Kidney (tissue), 14 donors: ENCODE measurements around the gene IL31. TPM values are rescaled to one million over a fixed set of nuclear protein-coding genes. Genes with fewer than 3 reads are reported as not detected.

ENCODE experiments used
- DNase-seq, 5 donors: peaks; one replicate each; pipeline ENCODE4 v3.0.0-alpha.2; 2013 to 2020
- FAIRE-seq: peaks from 2 replicates; lab custom pipeline; 2012; peaks lifted over from hg19 to GRCh38; lab: Jason Lieb, UNC
- H3K27ac ChIP-seq, 2 donors: one replicate each; pipeline ENCODE4 v1.7.0; 2013; ENCODE audit warnings: low read depth in 2 of 2, low read length in 2 of 2, inconsistent platforms in 1 of 2
- H3K27me3 ChIP-seq: one replicate; pipeline ENCODE4 v1.7.1; 2013; ENCODE audit warnings: low read length, inconsistent platforms; ENCODE audit not compliant: control insufficient read depth, insufficient read depth
- H3K36me3 ChIP-seq, 3 donors: one replicate each; pipeline versions ENCODE4 v1.7.0 to v1.7.1; 2013; ENCODE audit warnings: low read length in 3 of 3, control low read depth in 1 of 3, inconsistent platforms in 1 of 3; ENCODE audit not compliant: insufficient read depth in 3 of 3, control insufficient read depth in 2 of 3
- H3K4me1 ChIP-seq, 3 donors: one replicate each; pipeline versions ENCODE4 v1.7.0 to v1.7.1; 2013; ENCODE audit warnings: low read length in 3 of 3, inconsistent platforms in 1 of 3, low read depth in 1 of 3; ENCODE audit not compliant: control insufficient read depth in 2 of 3, insufficient read depth in 2 of 3
- H3K4me3 ChIP-seq, 3 donors: one replicate each; pipeline versions ENCODE4 v1.7.0 to v1.8.1; 2013; ENCODE audit warnings: low read length in 3 of 3, control low read depth in 1 of 3, inconsistent platforms in 1 of 3
- H3K9ac ChIP-seq, 3 donors: one replicate each; pipeline versions ENCODE4 v1.7.0 to v1.7.1; 2013; ENCODE audit warnings: low read length in 3 of 3, control low read depth in 1 of 3, inconsistent platforms in 1 of 3
- H3K9me3 ChIP-seq, 3 donors: one replicate each; pipeline versions ENCODE4 v1.7.0 to v1.7.1; 2013; ENCODE audit warnings: low read length in 3 of 3, control low read depth in 1 of 3, inconsistent platforms in 1 of 3; ENCODE audit not compliant: control insufficient read depth in 2 of 3, insufficient read depth in 1 of 3
- intact Hi-C: fragments of 100-400 bp; cut with DNase I; formaldehyde crosslinking; loops from one replicate; pipeline ENCODE4 v1.11.1; 2022
- polyA plus RNA-seq: library from polyadenylated mRNA; stranded (reverse); fragments of 350-450 nt; fragmentation: Illumina TruSeq; extraction: RNeasy Lipid Tissue Mini Kit (QIAGEN cat#74804); gene quantifications from one replicate; pipeline ENCODE4 v1.2.3, GENCODE V29; 2014; ENCODE audit warnings: low read depth, low replicate concordance; ENCODE audit not compliant: insufficient read depth
- total RNA-seq: library from RNA; stranded (reverse); fragmentation: NEBNext Ultra II Directional; extraction: Animal tissue kit (Norgen Biotek cat#: 25700); gene quantifications from one replicate; pipeline ENCODE4 v1.2.1, GENCODE V29; 2021
- TF ChIP-seq, protein P1 (sequence below): IDR thresholded peaks from 3 replicates; pipeline ENCODE4 v1.5.1; 2012; ENCODE audit warnings: mild to moderate bottlenecking, moderate library complexity, borderline replicate concordance; ENCODE audit not compliant: insufficient read depth; ENCODE audit errors: extremely low read depth
- donor health status: control.
- donor health status: control.
- donor health status: control.
- donor health status: control.
- donor health status: control.
- donor health status: DM: yes; HTN: yes; CAD: no.
- donor health status: Normal renal cell carcinoma (clear cell type).

The IL31 gene
- total and polyA plus RNA-seq, 2 donors from 2014 or later, result not detected

DNA sequence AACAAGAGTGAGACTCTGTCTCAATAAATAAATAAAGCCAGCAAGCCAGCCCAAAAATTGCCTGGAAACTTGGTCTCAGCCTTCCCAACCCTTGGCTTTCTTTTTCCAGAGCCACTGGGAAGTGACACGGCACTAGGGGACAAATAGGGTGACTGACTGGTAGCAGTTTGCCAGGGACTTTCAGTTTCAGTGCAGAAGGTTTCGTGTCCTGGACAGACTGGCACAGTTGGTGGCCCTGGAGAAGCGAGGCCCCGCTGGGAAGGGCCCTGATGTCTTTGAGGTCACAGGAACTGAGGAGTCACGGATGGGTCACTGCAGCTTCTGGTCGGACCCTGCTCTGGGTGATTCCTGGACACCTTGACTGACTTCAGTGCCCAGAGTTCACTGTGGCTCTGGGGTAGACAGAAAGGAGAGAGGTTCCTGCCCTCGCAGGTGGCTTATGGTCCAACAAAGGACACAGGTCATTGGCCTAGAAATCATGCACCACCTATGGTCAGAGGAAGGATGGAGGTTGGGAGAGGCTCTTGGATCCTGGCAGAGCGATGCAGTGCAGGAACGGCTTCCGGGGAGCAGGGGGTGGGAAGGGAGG, 11.6 kb upstream of the IL31 start:
- TF ChIP-seq, protein P1, sequence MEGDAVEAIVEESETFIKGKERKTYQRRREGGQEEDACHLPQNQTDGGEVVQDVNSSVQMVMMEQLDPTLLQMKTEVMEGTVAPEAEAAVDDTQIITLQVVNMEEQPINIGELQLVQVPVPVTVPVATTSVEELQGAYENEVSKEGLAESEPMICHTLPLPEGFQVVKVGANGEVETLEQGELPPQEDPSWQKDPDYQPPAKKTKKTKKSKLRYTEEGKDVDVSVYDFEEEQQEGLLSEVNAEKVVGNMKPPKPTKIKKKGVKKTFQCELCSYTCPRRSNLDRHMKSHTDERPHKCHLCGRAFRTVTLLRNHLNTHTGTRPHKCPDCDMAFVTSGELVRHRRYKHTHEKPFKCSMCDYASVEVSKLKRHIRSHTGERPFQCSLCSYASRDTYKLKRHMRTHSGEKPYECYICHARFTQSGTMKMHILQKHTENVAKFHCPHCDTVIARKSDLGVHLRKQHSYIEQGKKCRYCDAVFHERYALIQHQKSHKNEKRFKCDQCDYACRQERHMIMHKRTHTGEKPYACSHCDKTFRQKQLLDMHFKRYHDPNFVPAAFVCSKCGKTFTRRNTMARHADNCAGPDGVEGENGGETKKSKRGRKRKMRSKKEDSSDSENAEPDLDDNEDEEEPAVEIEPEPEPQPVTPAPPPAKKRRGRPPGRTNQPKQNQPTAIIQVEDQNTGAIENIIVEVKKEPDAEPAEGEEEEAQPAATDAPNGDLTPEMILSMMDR, result no peak
- DNase-seq (no peak), FAIRE-seq (no peak)
- Histone ChIP-seq H3K9ac (no peak overlapping the region), H3K27me3 (no peaks in the 10 kb centered on the region), H3K27ac (no peak overlapping the region), H3K36me3 (no peaks in the 10 kb centered on the region), H3K4me3 (no peak overlapping the region), H3K9me3 (no peaks in the 10 kb centered on the region), H3K4me1 (no peaks in the 10 kb centered on the region)
- intact Hi-C loops, result no loop called here

DNA sequence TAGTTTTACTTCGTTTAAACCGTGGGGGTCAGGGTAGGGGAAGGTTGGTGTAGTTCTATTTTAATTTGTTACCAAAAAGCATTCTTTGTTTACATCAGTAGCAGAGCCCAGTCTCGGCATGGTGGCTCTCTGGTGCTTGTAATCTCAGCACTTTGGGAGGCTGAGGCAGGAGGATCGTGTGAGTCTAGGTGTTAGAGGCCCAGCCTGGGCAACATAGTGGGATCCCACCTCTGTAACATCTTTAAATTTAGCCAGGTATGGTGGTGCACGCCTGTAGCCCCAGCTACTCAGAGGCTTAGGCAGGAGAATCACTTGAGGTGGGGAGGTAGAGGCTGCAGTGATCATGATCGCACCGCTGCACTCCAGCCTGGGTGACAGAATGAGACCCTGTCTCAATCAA, 11.1 kb upstream of the IL31 start:
- no peak for FAIRE-seq
- no peaks in the 10 kb centered on the region for H3K27me3 ChIP-seq
- TF ChIP-seq, protein P1, result no peak
- H3K4me3 ChIP-seq, result no peak overlapping the region
- no peak overlapping the region for H3K27ac ChIP-seq
- H3K4me1 ChIP-seq, result no peaks in the 10 kb centered on the region
- intact Hi-C loops, result no loop called here
- DNase-seq, result no peak
- H3K9ac ChIP-seq, result no peak overlapping the region
- no peaks in the 10 kb centered on the region for H3K36me3 ChIP-seq
- no peaks in the 10 kb centered on the region for H3K9me3 ChIP-seq

DNA sequence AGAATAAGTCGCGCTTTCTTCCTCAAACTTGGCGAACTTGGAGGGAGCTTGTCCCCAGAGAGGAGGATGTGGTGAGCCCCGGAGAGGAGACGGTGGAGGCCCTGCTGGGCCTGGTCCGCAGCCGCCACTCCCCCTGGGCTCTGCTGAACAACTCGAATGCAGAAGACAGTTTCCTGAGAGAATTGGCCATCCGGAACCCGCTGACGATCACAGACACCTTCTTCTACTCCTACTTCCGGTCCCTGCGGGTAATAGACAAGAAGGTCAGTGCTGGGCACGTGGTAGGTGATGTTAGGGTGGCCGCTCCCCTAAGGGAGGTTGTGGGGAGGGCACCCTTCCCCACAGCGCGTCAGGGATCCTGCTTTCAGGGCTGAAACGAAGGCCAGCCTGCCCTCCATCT, 10.5 kb upstream of the IL31 start:
- no peaks in the 10 kb centered on the region for H3K9me3 ChIP-seq
- H3K27ac ChIP-seq, result no peak overlapping the region
- intact Hi-C loops, result no loop called here
- DNase-seq (no peak), FAIRE-seq (no peak)
- no peaks in the 10 kb centered on the region for H3K27me3 ChIP-seq
- H3K9ac ChIP-seq, result no peak overlapping the region
- H3K36me3 ChIP-seq, result no peaks in the 10 kb centered on the region
- TF ChIP-seq, protein P1, result no peak
- no peaks in the 10 kb centered on the region for H3K4me1 ChIP-seq
- H3K4me3 ChIP-seq, result no peak overlapping the region

DNA sequence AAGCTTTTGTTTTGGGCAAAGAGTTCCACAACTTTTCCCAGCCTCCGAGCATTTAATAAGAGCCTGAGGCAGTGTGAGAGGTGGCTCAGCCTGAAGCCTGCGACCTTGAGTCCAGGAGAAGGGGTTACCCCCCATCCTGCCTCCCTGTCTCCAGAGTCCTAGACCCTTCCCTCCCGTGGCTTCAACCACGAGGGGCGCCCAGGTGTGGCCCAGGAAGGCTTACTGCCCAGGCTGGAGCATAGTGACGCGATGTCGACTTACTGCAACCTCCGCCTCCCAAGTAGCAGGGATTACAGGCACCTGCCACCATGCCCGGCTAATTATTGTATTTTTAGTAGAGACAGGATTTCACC, 9.5 kb upstream of the IL31 start:
- intact Hi-C loops, result no loop called here
- Histone ChIP-seq H3K4me1 (no peaks in the 10 kb centered on the region), H3K9me3 (no peaks in the 10 kb centered on the region), H3K27ac (no peak overlapping the region), H3K4me3 (peak overlapping the region in 2 of 3 donors; percentile 24 to 66), H3K36me3 (no peaks in the 10 kb centered on the region), H3K9ac (no peak overlapping the region), H3K27me3 (no peaks in the 10 kb centered on the region)
- FAIRE-seq (no peak), DNase-seq (no peak)
- TF ChIP-seq, protein P1, result no peak
